Endothelial cell of umbilical vein (primary cell): Measurements from ENCODE around the gene SLFN14. TPM values are rescaled to one million over a fixed set of nuclear protein-coding genes. Genes with fewer than 3 reads are reported as not detected.

Source experiments
- BruUV-seq: library from RNA; stranded (reverse); fragments of 400-500 nt; replicated peaks from 2 replicates; lab custom pipeline; 2021; lab: Mats Ljungman, UMichigan
- CTCF ChIA-PET: fragments of 300-600, 350-600 bp; sonication (Branson Sonifier 250); formaldehyde crosslinking; loops from one replicate; lab custom pipeline; 2021; ENCODE audit warnings: antibody characterized with exemption, inconsistent platforms; lab: Charles Lee
- POLR2A ChIA-PET: fragments of 300-600, 350-600 bp; sonication (Branson Sonifier 250); formaldehyde crosslinking; loops from one replicate; lab custom pipeline; 2021; ENCODE audit warnings: antibody characterized with exemption, inconsistent platforms; lab: Charles Lee
- DNase-seq: peaks from one replicate; pipeline ENCODE4 v3.0.0-alpha.2; 2011; ENCODE audit warnings: low read depth, low spot score
- FAIRE-seq: peaks from 2 replicates; lab custom pipeline; 2011; peaks lifted over from hg19 to GRCh38; lab: Jason Lieb, UNC
- H2AFZ ChIP-seq: 2 replicates; pipeline ENCODE4 v1.6.0; 2012; ENCODE audit warnings: low read depth, low read length, control low read depth, inconsistent platforms
- H3K27ac ChIP-seq: 2 replicates; pipeline ENCODE4 v1.5.1; 2011; ENCODE audit warnings: low read depth, mild to moderate bottlenecking, control low read depth, low read length, moderate library complexity; ENCODE audit not compliant: insufficient read depth
- H3K27me3 ChIP-seq, 2 experiments: 2 replicates each; pipeline versions ENCODE4 v1.6.0 to v1.6.1; 2011; ENCODE audit warnings: low read length in 2 of 2, mixed read lengths in 1 of 2; ENCODE audit not compliant: control insufficient read depth in 2 of 2, insufficient read depth in 2 of 2
- H3K36me3 ChIP-seq, 2 experiments: 2 replicates in 1 of 2; 3 replicates in 1 of 2; pipeline ENCODE4 v1.5.1; 2011; ENCODE audit warnings: low read length in 2 of 2, mild to moderate bottlenecking in 1 of 2, moderate library complexity in 1 of 2; ENCODE audit not compliant: control insufficient read depth in 2 of 2, insufficient read depth in 2 of 2; ENCODE audit errors: extremely low read depth in 1 of 2
- H3K4me1 ChIP-seq: 3 replicates; pipeline ENCODE4 v1.5.1; 2011; ENCODE audit warnings: mild to moderate bottlenecking, low read length; ENCODE audit not compliant: control insufficient read depth, insufficient read depth; ENCODE audit errors: extremely low read depth
- H3K4me2 ChIP-seq: 2 replicates; pipeline ENCODE4 v1.6.1; 2011; ENCODE audit warnings: low read length, control low read depth, mixed read lengths; ENCODE audit not compliant: insufficient read depth
- H3K4me3 ChIP-seq, 3 experiments: fragments of 200-600 bp in 1 of 3; sonication (generic), shearing (Covaris generic) in 1 of 3; replicated peaks in 1 of 3; 2 replicates each; pipeline ENCODE4 v1.5.1; 2011 to 2016; ENCODE audit warnings: control low read depth in 3 of 3, low read length in 3 of 3, mild to moderate bottlenecking in 2 of 3, inconsistent platforms in 1 of 3, low read depth in 1 of 3, moderate library complexity in 1 of 3; ENCODE audit not compliant: insufficient read depth in 1 of 3
- H3K79me2 ChIP-seq: 2 replicates; pipeline ENCODE4 v1.6.0; 2012; ENCODE audit warnings: low read length, inconsistent platforms; ENCODE audit not compliant: control insufficient read depth, insufficient read depth
- H3K9ac ChIP-seq: replicated peaks from 2 replicates; pipeline ENCODE3; 2011; ENCODE audit warnings: low read length, control low read depth; ENCODE audit not compliant: insufficient read depth; ENCODE audit errors: extremely low read depth
- H3K9me1 ChIP-seq: replicated peaks from 3 replicates; pipeline ENCODE4 v1.6.0; 2011; ENCODE audit warnings: mild to moderate bottlenecking, low read length; ENCODE audit not compliant: control insufficient read depth, insufficient read depth; ENCODE audit errors: extremely low read depth
- H3K9me3 ChIP-seq: replicated peaks from 2 replicates; pipeline ENCODE4 v1.5.1; 2012; ENCODE audit warnings: low read length, inconsistent platforms; ENCODE audit not compliant: control insufficient read depth, insufficient read depth
- H4K20me1 ChIP-seq: replicated peaks from 2 replicates; pipeline ENCODE3; 2011; ENCODE audit warnings: mild to moderate bottlenecking, low read length; ENCODE audit not compliant: control insufficient read depth, insufficient read depth; ENCODE audit errors: extremely low read depth
- EZH2 ChIP-seq: IDR thresholded peaks from 2 replicates; pipeline ENCODE4 v1.6.1; 2012; ENCODE audit warnings: borderline replicate concordance, low read depth, mild to moderate bottlenecking, moderate library complexity, low read length, inconsistent platforms; ENCODE audit not compliant: severe bottlenecking
- FOS ChIP-seq: IDR thresholded peaks from 2 replicates; pipeline ENCODE4 v1.6.1; 2011; ENCODE audit warnings: mild to moderate bottlenecking, low read length, moderate library complexity, borderline replicate concordance; ENCODE audit not compliant: insufficient read depth
- GATA2 ChIP-seq: IDR thresholded peaks from 2 replicates; pipeline ENCODE4 v1.7.0; 2011; ENCODE audit warnings: low read depth, mild to moderate bottlenecking, moderate library complexity, mixed read lengths, low read length; ENCODE audit not compliant: insufficient read length, insufficient read depth
- JUN ChIP-seq: IDR thresholded peaks from 2 replicates; pipeline ENCODE4 v1.6.1; 2011; ENCODE audit warnings: borderline replicate concordance, low read depth; ENCODE audit not compliant: insufficient read length, insufficient read depth
- MAX ChIP-seq: IDR thresholded peaks from 2 replicates; pipeline ENCODE4 v1.6.1; 2011; ENCODE audit not compliant: insufficient read depth, insufficient read length
- MYC ChIP-seq: IDR thresholded peaks from one replicate; pipeline ENCODE4 v1.6.1; 2011; ENCODE audit warnings: mild to moderate bottlenecking, low read depth, low read length
- POLR2A ChIP-seq: IDR thresholded peaks from 2 replicates; pipeline ENCODE4 v1.6.1; 2012; ENCODE audit warnings: low read depth, mild to moderate bottlenecking, control low read depth, low read length
- POLR2AphosphoS5 ChIP-seq: IDR thresholded peaks from 2 replicates; pipeline ENCODE4 v1.6.1; 2012; ENCODE audit warnings: low read depth, mild to moderate bottlenecking, control low read depth, low read length, moderate library complexity; ENCODE audit not compliant: insufficient read depth
- dilution Hi-C: fragments of 300-500 bp; cut with MboI; formaldehyde crosslinking; loops from one replicate; pipeline ENCODE4 v1.15.0; 2019; ENCODE audit warnings: low sequenced_read_pairs; ENCODE audit not compliant: extremely low pct_ligation_motif_present
- intact Hi-C: fragments of 100-400 bp; cut with micrococcal nuclease; formaldehyde crosslinking; loops from one replicate; pipeline ENCODE4 v1.10.0; 2022
- polyA plus RNA-seq, 4 experiments: library from polyadenylated mRNA; depleted of rRNA in 3 of 4; stranded (reverse) in 3 of 4; unstranded in 1 of 4; fragments of >200 nt; gene quantifications; 2 replicates each; pipeline versions ENCODE4 v1.2.1 to v1.2.3, GENCODE V29; 2011 to 2012; ENCODE audit warnings: missing spikeins in 1 of 4
- total RNA-seq: library from RNA; stranded (reverse); gene quantifications from 2 replicates; pipeline ENCODE4 v1.2.3, GENCODE V29; 2021
- TF ChIP-seq, protein P1 (sequence below), 2 donors: IDR thresholded peaks; 1 replicate in 1 of 2; 2 replicates in 1 of 2; pipeline ENCODE4 v1.5.1; 2011; ENCODE audit warnings: low read length in 2 of 2, mild to moderate bottlenecking in 2 of 2, moderate library complexity in 2 of 2, control low read depth in 1 of 2, inconsistent platforms in 1 of 2, low read depth in 1 of 2; ENCODE audit not compliant: insufficient read depth in 1 of 2; ENCODE audit errors: extremely low read depth in 1 of 2

The SLFN14 gene
- total and polyA plus RNA-seq, 2 donors (not counting 3 experiments of a cell fraction or from before 2014, with no cell fraction given): not detected

DNA sequence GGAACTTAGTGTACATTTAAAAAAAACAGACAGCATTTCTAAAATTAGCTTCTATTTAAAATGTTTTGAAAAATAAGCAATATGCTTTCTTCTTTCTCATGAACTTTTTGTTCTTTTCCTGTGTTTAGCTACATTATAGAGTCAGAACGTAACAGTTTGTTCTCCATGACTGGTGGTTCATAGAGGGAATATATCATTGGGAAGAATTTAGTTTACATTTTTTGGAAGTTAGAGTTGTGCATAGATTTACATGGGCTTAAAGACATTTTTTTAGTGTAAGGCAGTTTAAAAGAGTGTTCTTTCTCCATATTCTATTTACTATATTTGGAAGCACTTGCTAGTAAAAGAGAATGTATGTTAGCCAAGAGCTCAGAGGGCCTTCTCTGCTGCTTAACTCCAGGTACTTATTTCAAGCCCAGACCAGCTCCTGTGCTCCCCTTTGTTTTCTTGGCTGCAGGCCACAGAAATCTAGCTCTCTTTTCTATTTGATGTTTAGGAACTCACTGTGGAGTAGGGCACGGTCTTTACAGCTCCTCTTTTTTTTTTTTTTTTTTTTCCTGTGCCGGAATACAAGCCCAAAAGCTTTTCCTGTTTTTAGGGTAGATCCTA, 46.7 kb upstream of the SLFN14 start:
- BruUV-seq: no TSS peak
- ChIA-PET POLR2A (interaction anchor here (0.6 kb wide), 1 partner anchor 220 kb away, joined by 3 read pairs; no protein-coding TSS in a partner anchor), CTCF (interaction anchor here (0.9 to 3.4 kb wide), 6 partner anchors 9 to 140 kb away, joined by 3 to 16 read pairs (median 3); no protein-coding TSS in a partner anchor)
- no peaks in the 10 kb centered on the region for H3K9me3 ChIP-seq
- H3K4me3 ChIP-seq: no peak overlapping the region
- H3K36me3 ChIP-seq: peaks cover 5 to 25% of the 10 kb centered on the region in 2 experiments
- FAIRE-seq: no peak
- H3K9me1 ChIP-seq: peaks cover 2% of the 10 kb centered on the region
- no peak overlapping the region for H3K9ac ChIP-seq
- no peak for DNase-seq
- no peaks in the 10 kb centered on the region for H3K27me3 ChIP-seq
- dilution Hi-C loops (loop anchor here (25.0 kb wide), 1 partner anchor 130 kb away; the partner anchor contains the start of gene RASL10B), intact Hi-C loops (no loop called here)
- no peaks in the 10 kb centered on the region for H3K4me1 ChIP-seq
- no peaks in the 10 kb centered on the region for H4K20me1 ChIP-seq
- peaks cover 4% of the 10 kb centered on the region for H3K79me2 ChIP-seq
- no peak overlapping the region for H3K27ac ChIP-seq
- TF ChIP-seq FOS (no peak), JUN (no peak), EZH2 (no peak), GATA2 (no peak), MAX (no peak), POLR2AphosphoS5 (no peak), MYC (no peak), POLR2A (no peak)
- TF ChIP-seq, protein P1, sequence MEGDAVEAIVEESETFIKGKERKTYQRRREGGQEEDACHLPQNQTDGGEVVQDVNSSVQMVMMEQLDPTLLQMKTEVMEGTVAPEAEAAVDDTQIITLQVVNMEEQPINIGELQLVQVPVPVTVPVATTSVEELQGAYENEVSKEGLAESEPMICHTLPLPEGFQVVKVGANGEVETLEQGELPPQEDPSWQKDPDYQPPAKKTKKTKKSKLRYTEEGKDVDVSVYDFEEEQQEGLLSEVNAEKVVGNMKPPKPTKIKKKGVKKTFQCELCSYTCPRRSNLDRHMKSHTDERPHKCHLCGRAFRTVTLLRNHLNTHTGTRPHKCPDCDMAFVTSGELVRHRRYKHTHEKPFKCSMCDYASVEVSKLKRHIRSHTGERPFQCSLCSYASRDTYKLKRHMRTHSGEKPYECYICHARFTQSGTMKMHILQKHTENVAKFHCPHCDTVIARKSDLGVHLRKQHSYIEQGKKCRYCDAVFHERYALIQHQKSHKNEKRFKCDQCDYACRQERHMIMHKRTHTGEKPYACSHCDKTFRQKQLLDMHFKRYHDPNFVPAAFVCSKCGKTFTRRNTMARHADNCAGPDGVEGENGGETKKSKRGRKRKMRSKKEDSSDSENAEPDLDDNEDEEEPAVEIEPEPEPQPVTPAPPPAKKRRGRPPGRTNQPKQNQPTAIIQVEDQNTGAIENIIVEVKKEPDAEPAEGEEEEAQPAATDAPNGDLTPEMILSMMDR (IDR thresholded peaks at IDR 0.05; ENCODE audit: extremely low read depth in 1 of 2, insufficient read depth in 1 of 2, low read depth in 1 of 2, low read length in 2 of 2): no peak
- no peak overlapping the region for H3K4me2 ChIP-seq
- H2AFZ ChIP-seq: no peak overlapping the region
